B cell (primary cell): ENCODE measurements around the gene ZBTB17.

Experiments used
- EZH2 ChIP-seq: IDR thresholded peaks from 2 replicates; pipeline ENCODE4 v1.6.1; 2012; ENCODE audit warnings: borderline replicate concordance, low read depth, mild to moderate bottlenecking, moderate library complexity, low read length; ENCODE audit not compliant: insufficient read depth, poor library complexity, severe bottlenecking
- TF ChIP-seq, protein P1 (sequence below): fragments of 200-600 bp; IDR thresholded peaks from one replicate; pipeline ENCODE4 v1.8.0; 2022; ENCODE audit warnings: antibody characterized with exemption, mild to moderate bottlenecking

DNA sequence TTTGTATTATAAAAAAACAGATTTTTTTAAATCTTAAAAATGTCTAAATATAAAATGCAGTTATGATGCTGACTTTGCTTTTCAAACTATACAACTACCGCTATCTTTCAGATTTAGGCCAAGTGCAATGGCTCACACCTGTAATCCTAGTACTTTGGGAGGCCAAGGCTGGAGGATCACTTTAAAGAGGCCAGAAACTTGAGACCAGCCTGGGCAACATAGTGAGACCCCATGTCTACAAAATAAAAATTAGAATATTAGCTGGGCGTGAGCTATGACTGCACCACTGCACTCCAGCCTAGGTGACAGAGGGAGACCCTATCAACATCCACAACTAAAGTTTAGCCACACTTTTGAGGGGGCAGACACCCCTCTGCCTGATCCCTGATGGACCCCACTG lies 20.3 kb downstream of the ZBTB17 start:
- TF ChIP-seq, protein P1, sequence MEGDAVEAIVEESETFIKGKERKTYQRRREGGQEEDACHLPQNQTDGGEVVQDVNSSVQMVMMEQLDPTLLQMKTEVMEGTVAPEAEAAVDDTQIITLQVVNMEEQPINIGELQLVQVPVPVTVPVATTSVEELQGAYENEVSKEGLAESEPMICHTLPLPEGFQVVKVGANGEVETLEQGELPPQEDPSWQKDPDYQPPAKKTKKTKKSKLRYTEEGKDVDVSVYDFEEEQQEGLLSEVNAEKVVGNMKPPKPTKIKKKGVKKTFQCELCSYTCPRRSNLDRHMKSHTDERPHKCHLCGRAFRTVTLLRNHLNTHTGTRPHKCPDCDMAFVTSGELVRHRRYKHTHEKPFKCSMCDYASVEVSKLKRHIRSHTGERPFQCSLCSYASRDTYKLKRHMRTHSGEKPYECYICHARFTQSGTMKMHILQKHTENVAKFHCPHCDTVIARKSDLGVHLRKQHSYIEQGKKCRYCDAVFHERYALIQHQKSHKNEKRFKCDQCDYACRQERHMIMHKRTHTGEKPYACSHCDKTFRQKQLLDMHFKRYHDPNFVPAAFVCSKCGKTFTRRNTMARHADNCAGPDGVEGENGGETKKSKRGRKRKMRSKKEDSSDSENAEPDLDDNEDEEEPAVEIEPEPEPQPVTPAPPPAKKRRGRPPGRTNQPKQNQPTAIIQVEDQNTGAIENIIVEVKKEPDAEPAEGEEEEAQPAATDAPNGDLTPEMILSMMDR, result no peak
- no peak for TF ChIP-seq EZH2
